IPS-18a (cell line): ENCODE results near the gene METTL9.
"Not testable (repeated sequence)": the region's sequence is repeated elsewhere in the genome, so short reads cannot be mapped to it uniquely, and the experiment has no call there.

ENCODE experiments used
- H3K27ac ChIP-seq: one replicate; pipeline ENCODE4 v1.5.1; 2013; ENCODE audit warnings: low read length
- H3K27me3 ChIP-seq: one replicate; pipeline ENCODE4 v1.6.1; 2013; ENCODE audit warnings: mild to moderate bottlenecking, low read length; ENCODE audit not compliant: control insufficient read depth, insufficient read depth
- H3K36me3 ChIP-seq: one replicate; pipeline ENCODE4 v1.6.1; 2013; ENCODE audit warnings: low read depth, low read length; ENCODE audit not compliant: control insufficient read depth
- H3K4me1 ChIP-seq: one replicate; pipeline ENCODE4 v1.6.1; 2013; ENCODE audit warnings: low read depth, low read length; ENCODE audit not compliant: control insufficient read depth
- H3K4me3 ChIP-seq: one replicate; pipeline ENCODE4 v1.5.1; 2013; ENCODE audit warnings: low read length
- H3K9ac ChIP-seq: one replicate; pipeline ENCODE4 v1.6.1; 2013; ENCODE audit warnings: mild to moderate bottlenecking, low read length, moderate library complexity
- H3K9me3 ChIP-seq: one replicate; pipeline ENCODE4 v1.6.1; 2013; ENCODE audit warnings: low read depth, low read length; ENCODE audit not compliant: control insufficient read depth

The METTL9 gene

GRCh38 chr16:21683184-21683583 lies 83.8 kb downstream of the METTL9 start:
- H3K9me3 ChIP-seq = no peaks in the 10 kb centered on the region
- no peak overlapping the region for H3K27ac ChIP-seq
- H3K27me3 ChIP-seq = no peaks in the 10 kb centered on the region
- no peaks in the 10 kb centered on the region for H3K4me1 ChIP-seq
- no peak overlapping the region for H3K4me3 ChIP-seq
- no peaks in the 10 kb centered on the region for H3K36me3 ChIP-seq
- no peak overlapping the region for H3K9ac ChIP-seq

DNA sequence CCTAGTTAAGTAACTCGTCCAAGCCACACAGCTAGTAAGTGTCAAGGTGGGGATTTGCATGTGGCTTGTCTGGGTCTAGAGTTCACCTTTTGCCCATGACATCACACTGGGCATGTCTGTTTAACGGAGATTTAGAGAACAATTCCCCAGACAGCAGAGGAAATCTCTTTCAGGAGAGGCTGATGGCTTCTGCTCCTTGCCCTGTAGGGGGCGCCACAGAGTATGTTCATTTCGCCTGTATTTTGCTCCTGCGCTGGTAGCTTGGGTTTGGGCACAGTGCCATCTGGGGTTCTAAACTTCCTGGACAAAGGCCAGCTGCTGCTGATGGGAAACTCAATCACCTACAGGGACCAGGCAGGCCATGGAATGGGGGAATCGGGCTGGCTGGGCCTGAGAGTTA lies 84.8 kb downstream of the METTL9 start:
- Histone ChIP-seq H3K4me1 (no peaks in the 10 kb centered on the region), H3K27me3 (no peaks in the 10 kb centered on the region), H3K9ac (no peak overlapping the region), H3K27ac (no peak overlapping the region), H3K9me3 (no peaks in the 10 kb centered on the region), H3K36me3 (no peaks in the 10 kb centered on the region), H3K4me3 (no peak overlapping the region)

GRCh38 chr16:21685034-21685455 lies 85.7 kb downstream of the METTL9 start:
- Histone ChIP-seq H3K9me3 (no peaks in the 10 kb centered on the region), H3K27ac (no peak overlapping the region), H3K4me3 (no peak overlapping the region), H3K4me1 (no peaks in the 10 kb centered on the region), H3K36me3 (no peaks in the 10 kb centered on the region), H3K27me3 (no peaks in the 10 kb centered on the region), H3K9ac (no peak overlapping the region)

DNA sequence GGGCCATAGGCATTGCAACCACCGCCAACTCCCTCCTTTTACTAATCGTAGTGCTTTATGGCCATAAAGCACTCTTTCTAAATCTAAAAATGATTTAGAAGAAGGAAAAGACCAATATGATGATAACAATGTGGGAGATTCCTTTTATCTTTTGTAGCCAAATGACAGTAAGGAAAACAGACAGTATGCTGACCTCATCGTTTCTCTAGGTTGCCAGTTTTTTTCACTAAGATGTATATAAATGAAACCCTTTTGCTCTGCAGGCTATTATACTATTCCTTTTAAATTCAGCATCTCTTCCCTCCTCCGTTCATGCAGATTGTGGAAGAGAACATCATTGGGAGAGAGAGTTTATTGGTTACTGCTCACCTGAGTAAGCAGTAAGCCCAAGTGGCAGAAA lies 89.7 kb downstream of the METTL9 start:
- Histone ChIP-seq H3K4me3 (no peak overlapping the region), H3K27ac (no peak overlapping the region), H3K9ac (no peak overlapping the region), H3K27me3 (no peaks in the 10 kb centered on the region), H3K4me1 (no peaks in the 10 kb centered on the region), H3K36me3 (no peaks in the 10 kb centered on the region), H3K9me3 (no peaks in the 10 kb centered on the region)

DNA sequence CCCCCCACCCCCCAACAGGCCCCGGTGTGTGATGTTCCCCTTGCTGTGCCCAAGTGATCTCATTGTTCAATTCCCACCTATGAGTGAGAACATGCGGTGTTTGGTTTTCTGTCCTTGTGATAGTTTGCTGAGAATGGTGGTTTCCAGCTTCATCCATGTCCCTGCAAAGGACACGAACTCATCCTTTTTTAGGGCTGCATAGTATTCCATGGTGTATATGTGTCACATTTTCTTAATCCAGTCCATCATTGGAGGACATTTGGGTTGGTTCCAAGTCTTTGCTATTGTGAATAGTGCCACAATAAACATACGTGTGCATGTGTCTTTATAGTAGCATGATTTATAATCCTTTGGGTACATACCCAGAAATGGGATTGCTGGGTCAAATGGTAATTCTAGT lies 91.6 kb downstream of the METTL9 start:
- not testable (repeated sequence) for H3K27me3 ChIP-seq, H3K36me3 ChIP-seq, H3K4me1 ChIP-seq, H3K9ac ChIP-seq, H3K9me3 ChIP-seq, H3K4me3 ChIP-seq, H3K27ac ChIP-seq

DNA sequence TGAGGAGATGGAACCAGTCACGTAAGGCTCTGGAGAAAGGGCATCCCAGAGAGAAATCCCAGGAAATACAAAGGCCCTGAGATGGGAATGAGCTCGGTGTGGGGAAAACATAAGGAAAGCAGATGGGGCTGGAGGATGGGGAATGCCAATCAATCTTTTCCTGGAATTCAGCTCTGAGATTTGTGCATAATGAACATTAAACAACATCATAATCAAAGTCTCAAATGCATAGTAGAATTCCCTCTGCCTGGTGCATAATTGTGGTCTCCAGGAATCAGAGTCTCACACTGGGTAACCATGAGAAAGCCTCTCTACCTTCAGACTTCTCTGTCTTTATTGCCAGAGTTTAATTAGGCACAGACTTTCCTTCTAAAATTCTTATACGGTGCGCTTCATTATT lies 95.2 kb downstream of the METTL9 start:
- Histone ChIP-seq H3K4me1 (no peaks in the 10 kb centered on the region), H3K27me3 (no peaks in the 10 kb centered on the region), H3K36me3 (no peaks in the 10 kb centered on the region), H3K27ac (no peak overlapping the region), H3K9me3 (no peaks in the 10 kb centered on the region), H3K4me3 (no peak overlapping the region), H3K9ac (no peak overlapping the region)

DNA sequence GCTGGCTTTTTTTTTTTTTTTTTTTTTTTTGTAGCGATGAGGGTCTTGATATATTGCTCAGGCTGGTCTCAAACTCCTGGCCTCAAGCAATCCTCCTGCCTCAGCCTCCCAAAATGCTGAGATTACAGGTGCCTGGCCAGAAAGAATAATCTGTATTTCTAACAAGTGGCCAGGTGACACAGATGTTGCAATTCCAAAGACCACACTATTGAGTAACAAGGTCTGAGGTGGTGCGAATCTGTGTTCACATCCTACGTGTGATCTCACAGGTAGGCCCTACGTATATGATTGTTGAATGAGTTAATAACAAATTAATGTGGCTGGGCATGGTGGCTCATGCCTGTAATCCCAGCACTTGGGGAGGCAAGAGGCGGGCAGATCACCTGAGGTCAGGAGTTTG lies 97.7 kb downstream of the METTL9 start:
- Histone ChIP-seq H3K9me3 (no peaks in the 10 kb centered on the region), H3K4me3 (no peak overlapping the region), H3K36me3 (no peaks in the 10 kb centered on the region), H3K27me3 (no peaks in the 10 kb centered on the region), H3K9ac (no peak overlapping the region), H3K4me1 (no peaks in the 10 kb centered on the region), H3K27ac (no peak overlapping the region)

- Histone ChIP-seq H3K9me3 (no peaks in the 10 kb centered on the region), H3K9ac (no peak overlapping the region), H3K27me3 (no peaks in the 10 kb centered on the region), H3K4me3 (no peak overlapping the region), H3K27ac (no peak overlapping the region), H3K36me3 (no peaks in the 10 kb centered on the region), H3K4me1 (no peaks in the 10 kb centered on the region)
These were observed 99.0 kb downstream of the METTL9 start for GRCh38 chr16:21698169-21699032.

- Histone ChIP-seq H3K27ac (no peak overlapping the region), H3K9me3 (no peaks in the 10 kb centered on the region), H3K4me1 (no peaks in the 10 kb centered on the region), H3K36me3 (no peaks in the 10 kb centered on the region), H3K4me3 (no peak overlapping the region), H3K27me3 (no peaks in the 10 kb centered on the region), H3K9ac (no peak overlapping the region)
These were observed 101.9 kb downstream of the METTL9 start for GRCh38 chr16:21701271-21701670.

DNA sequence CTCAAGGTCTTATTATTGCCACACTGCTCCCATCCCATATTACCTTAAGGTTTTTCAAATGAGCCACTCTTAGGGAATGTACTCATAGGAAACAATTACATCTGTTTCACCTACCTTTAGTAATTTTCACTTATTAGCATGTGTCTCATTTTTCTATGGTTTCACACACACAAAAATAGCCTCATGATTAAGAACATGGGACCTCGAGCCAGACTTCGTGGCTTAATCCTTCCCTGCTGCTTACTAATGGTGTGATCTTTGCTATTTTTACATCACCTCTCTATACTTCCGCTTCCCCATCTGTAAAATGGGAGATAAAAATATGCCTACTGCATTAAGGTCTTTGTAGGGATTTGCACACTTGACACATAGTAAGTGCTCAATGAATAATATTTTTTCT lies 102.9 kb downstream of the METTL9 start:
- Histone ChIP-seq H3K4me3 (no peak overlapping the region), H3K9me3 (no peaks in the 10 kb centered on the region), H3K4me1 (no peaks in the 10 kb centered on the region), H3K27ac (no peak overlapping the region), H3K9ac (no peak overlapping the region), H3K27me3 (no peaks in the 10 kb centered on the region), H3K36me3 (no peaks in the 10 kb centered on the region)

DNA sequence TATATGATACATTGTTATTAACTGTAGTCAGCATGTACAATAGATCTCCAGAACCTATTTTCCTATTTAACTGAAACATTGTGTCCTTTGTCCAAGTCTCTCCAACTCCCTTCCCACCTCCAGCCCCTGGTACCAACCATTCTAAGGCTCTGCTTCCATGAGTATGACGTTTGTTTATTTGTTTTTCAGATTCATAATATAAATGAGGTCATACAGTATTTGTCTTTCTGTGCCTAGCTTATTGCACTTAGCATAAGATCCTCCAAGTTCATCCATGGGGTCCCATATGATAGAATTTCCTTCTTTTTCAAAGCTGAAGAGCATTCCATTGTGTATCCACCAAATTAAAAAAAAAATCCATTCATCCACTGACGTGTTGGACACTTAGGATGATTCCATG lies 103.8 kb downstream of the METTL9 start:
- no peak overlapping the region for H3K4me3 ChIP-seq
- no peak overlapping the region for H3K27ac ChIP-seq

GRCh38 chr16:21703589-21704174 lies 104.3 kb downstream of the METTL9 start:
- Histone ChIP-seq H3K4me3 (no peak overlapping the region), H3K36me3 (no peaks in the 10 kb centered on the region), H3K27me3 (no peaks in the 10 kb centered on the region), H3K9ac (no peak overlapping the region), H3K4me1 (no peaks in the 10 kb centered on the region), H3K27ac (no peak overlapping the region), H3K9me3 (no peaks in the 10 kb centered on the region)

More for the DNA sequence above, 103.8 kb downstream of the METTL9 start:
- H3K4me1 ChIP-seq = no peaks in the 10 kb centered on the region
- no peaks in the 10 kb centered on the region for H3K9me3 ChIP-seq
- H3K27me3 ChIP-seq = no peaks in the 10 kb centered on the region
- H3K36me3 ChIP-seq = no peaks in the 10 kb centered on the region
- no peak overlapping the region for H3K9ac ChIP-seq
